H1 (cell line): ENCODE results near the gene CYP4A22. TPM values are rescaled to one million over a fixed set of nuclear protein-coding genes. Genes with fewer than 3 reads are reported as not detected.

Experiments
- CTCF ChIA-PET: fragments of 300-600 bp; sonication (Branson Sonifier 250); formaldehyde crosslinking; loops from one replicate; lab custom pipeline; 2021; ENCODE audit not compliant: partially characterized antibody; lab: Charles Lee
- POLR2A ChIA-PET: fragments of 300-600 bp; sonication (Branson Sonifier 250); formaldehyde crosslinking; loops from one replicate; lab custom pipeline; 2021; ENCODE audit warnings: inconsistent platforms; ENCODE audit not compliant: partially characterized antibody; lab: Charles Lee
- DNase-seq, 2 experiments: peaks; one replicate each; pipeline versions ENCODE4 v3.0.0 to v3.0.0-alpha.2; 2010 to 2022; ENCODE audit warnings: low spot score in 2 of 2, low read depth in 1 of 2, mixed read lengths in 1 of 2
- FAIRE-seq: peaks from 2 replicates; lab custom pipeline; 2011; peaks lifted over from hg19 to GRCh38; lab: Jason Lieb, UNC
- H2AFZ ChIP-seq: 2 replicates; pipeline ENCODE4 v1.8.1; 2012; ENCODE audit warnings: low read length, inconsistent platforms
- H2AK5ac ChIP-seq: 2 replicates; pipeline ENCODE4 v1.6.1; 2013; ENCODE audit warnings: low read depth, low read length
- H2BK120ac ChIP-seq: replicated peaks from 2 replicates; pipeline ENCODE3; 2013; ENCODE audit warnings: low read depth, low read length, inconsistent platforms
- H2BK12ac ChIP-seq: 2 replicates; pipeline ENCODE4 v1.6.1; 2013; ENCODE audit warnings: low read depth, low read length
- H2BK15ac ChIP-seq: 2 replicates; pipeline ENCODE4 v1.6.1; 2013; ENCODE audit warnings: low read length
- H2BK20ac ChIP-seq: 2 replicates; pipeline ENCODE4 v1.6.1; 2013; ENCODE audit warnings: low read length
- H2BK5ac ChIP-seq: 2 replicates; pipeline ENCODE4 v1.6.1; 2013; ENCODE audit warnings: low read depth, low read length
- H3K14ac ChIP-seq: 2 replicates; pipeline ENCODE4 v1.6.1; 2013; ENCODE audit warnings: inconsistent platforms; ENCODE audit not compliant: insufficient read length
- H3K18ac ChIP-seq: 2 replicates; pipeline ENCODE4 v1.6.1; 2013; ENCODE audit warnings: low read length; ENCODE audit errors: extremely low read depth
- H3K23ac ChIP-seq: 2 replicates; pipeline ENCODE4 v1.6.1; 2013; ENCODE audit warnings: inconsistent platforms; ENCODE audit not compliant: insufficient read length
- H3K23me2 ChIP-seq: 2 replicates; pipeline ENCODE4 v1.6.1; 2013; ENCODE audit warnings: low read depth, low read length
- H3K27ac ChIP-seq: 2 replicates; pipeline ENCODE4 v1.6.1; 2011; ENCODE audit warnings: low read depth, low read length, inconsistent platforms
- H3K27me3 ChIP-seq, 4 experiments: replicated peaks in 1 of 4; 1 replicate in 1 of 4; 2 replicates in 3 of 4; pipeline versions ENCODE4 v1.6.1 to v1.8.1; 2011 to 2013; ENCODE audit warnings: low read length in 3 of 4, mild to moderate bottlenecking in 3 of 4, inconsistent platforms in 2 of 4, mixed read lengths in 2 of 4, moderate library complexity in 1 of 4; ENCODE audit not compliant: control insufficient read depth in 3 of 4, insufficient read depth in 3 of 4; ENCODE audit errors: extremely low read depth in 1 of 4
- H3K36me3 ChIP-seq, 4 experiments: 2 replicates each; pipeline versions ENCODE4 v1.6.1 to v1.8.1; 2011 to 2013; ENCODE audit warnings: mild to moderate bottlenecking in 4 of 4, low read length in 3 of 4, moderate library complexity in 2 of 4, control low read depth in 1 of 4, inconsistent platforms in 1 of 4; ENCODE audit not compliant: insufficient read depth in 4 of 4, control insufficient read depth in 2 of 4
- H3K4ac ChIP-seq: replicated peaks from 2 replicates; pipeline ENCODE3; 2013; ENCODE audit warnings: low read length, low read depth, mixed read lengths, inconsistent platforms; ENCODE audit not compliant: insufficient read length
- H3K4me1 ChIP-seq, 4 experiments: replicated peaks in 1 of 4; 1 replicate in 1 of 4; 2 replicates in 3 of 4; pipeline versions ENCODE4 v1.6.1 to v1.8.1; 2011 to 2013; ENCODE audit warnings: low read length in 3 of 4, inconsistent platforms in 2 of 4, mixed read lengths in 1 of 4; ENCODE audit not compliant: insufficient read depth in 4 of 4, control insufficient read depth in 3 of 4
- H3K4me2 ChIP-seq, 2 experiments: 2 replicates each; pipeline versions ENCODE4 v1.6.1 to v1.8.1; 2011 to 2013; ENCODE audit warnings: low read depth in 2 of 2, low read length in 2 of 2, control low read depth in 1 of 2, inconsistent platforms in 1 of 2, mild to moderate bottlenecking in 1 of 2; ENCODE audit not compliant: insufficient read depth in 1 of 2
- H3K4me3 ChIP-seq, 4 experiments: fragments of 200-600, 300-600 bp in 1 of 4; sonication (generic), shearing (Covaris generic), sonication (Bioruptor Twin) in 1 of 4; 2 replicates each; pipeline versions ENCODE4 v1.5.1 to v1.8.1; 2011 to 2016; ENCODE audit warnings: low read length in 4 of 4, low read depth in 3 of 4, control low read depth in 2 of 4, inconsistent platforms in 2 of 4, mild to moderate bottlenecking in 2 of 4, mixed read lengths in 1 of 4, moderate library complexity in 1 of 4; ENCODE audit not compliant: insufficient read depth in 2 of 4; ENCODE audit errors: extremely low read depth in 1 of 4
- H3K56ac ChIP-seq: replicated peaks from 2 replicates; pipeline ENCODE3; 2013; ENCODE audit warnings: low read depth, mild to moderate bottlenecking, mixed read lengths, low read length, inconsistent platforms; ENCODE audit not compliant: insufficient read length
- H3K79me1 ChIP-seq: 2 replicates; pipeline ENCODE4 v1.6.1; 2013; ENCODE audit warnings: low read depth, low read length, control low read depth
- H3K79me2 ChIP-seq, 2 experiments: 2 replicates each; pipeline versions ENCODE4 v1.6.1 to v1.8.1; 2012 to 2013; ENCODE audit warnings: low read length in 2 of 2, mild to moderate bottlenecking in 2 of 2, inconsistent platforms in 1 of 2; ENCODE audit not compliant: insufficient read depth in 2 of 2, control insufficient read depth in 1 of 2
- H3K9ac ChIP-seq, 4 experiments: replicated peaks in 1 of 4; 1 replicate in 1 of 4; 2 replicates in 3 of 4; pipeline versions ENCODE4 v1.6.1 to v1.8.1; 2011 to 2013; ENCODE audit warnings: low read depth in 3 of 4, low read length in 3 of 4, control low read depth in 2 of 4, mild to moderate bottlenecking in 2 of 4, moderate library complexity in 2 of 4, inconsistent platforms in 1 of 4; ENCODE audit errors: extremely low read depth in 1 of 4
- H3K9me3 ChIP-seq, 2 experiments: 2 replicates each; pipeline versions ENCODE4 v1.6.1 to v1.8.1; 2012 to 2013; ENCODE audit warnings: mild to moderate bottlenecking in 2 of 2, moderate library complexity in 2 of 2, control low read depth in 1 of 2, inconsistent platforms in 1 of 2, low read depth in 1 of 2, low read length in 1 of 2, mixed read lengths in 1 of 2; ENCODE audit not compliant: insufficient read depth in 2 of 2
- H4K20me1 ChIP-seq, 2 experiments: replicated peaks in 1 of 2; 2 replicates each; pipeline versions ENCODE3 to v1.8.1; 2011 to 2013; ENCODE audit warnings: inconsistent platforms in 2 of 2, low read length in 2 of 2, mild to moderate bottlenecking in 1 of 2; ENCODE audit not compliant: insufficient read depth in 2 of 2, control insufficient read depth in 1 of 2
- H4K5ac ChIP-seq: 2 replicates; pipeline ENCODE4 v1.6.1; 2013; ENCODE audit warnings: low read length, low read depth, mixed read lengths, inconsistent platforms; ENCODE audit not compliant: insufficient read length
- H4K8ac ChIP-seq: 2 replicates; pipeline ENCODE4 v1.8.0; 2013; ENCODE audit warnings: mild to moderate bottlenecking, moderate library complexity, low read length, inconsistent platforms; ENCODE audit not compliant: insufficient read depth; ENCODE audit errors: extremely low read depth
- H4K91ac ChIP-seq: replicated peaks from 2 replicates; pipeline ENCODE3; 2013; ENCODE audit warnings: low read length, mixed read lengths, inconsistent platforms; ENCODE audit not compliant: insufficient read length
- BACH1 ChIP-seq: IDR thresholded peaks from 2 replicates; pipeline ENCODE4 v1.6.1; 2012; ENCODE audit warnings: low read length, improper control_type of control experiment
- CBX8 ChIP-seq: fragments of 300-800, 300-1000 bp; sonication (generic); IDR thresholded peaks from 2 replicates; pipeline ENCODE4 v1.7.1; 2016; ENCODE audit warnings: low read depth, low read length, borderline replicate concordance
- polyA plus RNA-seq, 7 experiments: library from polyadenylated mRNA; depleted of rRNA in 3 of 7; stranded (reverse) in 5 of 7; unstranded in 2 of 7; fragments of >200 nt in 5 of 7; fragments of 200-250 nt in 2 of 7; gene quantifications; 1 replicate in 5 of 7; 2 replicates in 1 of 7; 4 replicates in 1 of 7; pipeline versions ENCODE4 v1.2.1 to v1.2.3, GENCODE V29; 2011 to 2013; ENCODE audit warnings: missing spikeins in 2 of 7, mixed read lengths in 2 of 7
- total RNA-seq: library from RNA; stranded (reverse); fragmentation: NEBNext Ultra II Directional; extraction: Animal tissue kit (Norgen Biotek cat#: 25700); gene quantifications from 2 replicates; pipeline ENCODE4 v1.2.1, GENCODE V29; 2021
- TF ChIP-seq, protein P1 (sequence below): IDR thresholded peaks from 2 replicates; pipeline ENCODE4 v1.6.1; 2012; ENCODE audit warnings: inconsistent platforms

Gene CYP4A22
- total and polyA plus RNA-seq, 2 of the 8 experiments (the other 6 are each of a cell fraction or from before 2014, with no cell fraction given) = not detected

- Histone ChIP-seq H3K9me3 (no peaks in the 10 kb centered on the region), H3K27ac (no peak overlapping the region), H2AFZ (no peak overlapping the region), H4K91ac (no peak overlapping the region), H3K23me2 (no peaks in the 10 kb centered on the region; the same call in 1 of the 2 replicates), H4K8ac (no peak overlapping the region), H2BK15ac (no peak overlapping the region), H2AK5ac (no peak overlapping the region), H3K36me3 (no peaks in the 10 kb centered on the region), H3K4me2 (no peak overlapping the region), H2BK120ac (no peak overlapping the region), H3K56ac (no peak overlapping the region), H2BK5ac (no peak overlapping the region), H4K5ac (no peak overlapping the region), H3K23ac (no peak overlapping the region), H3K4me1 (peaks cover 5 to 22% (median 12%) of the 10 kb centered on the region in 4 experiments), H2BK12ac (no peak overlapping the region), H3K79me2 (no peaks in the 10 kb centered on the region), H2BK20ac (no peak overlapping the region), H3K14ac (no peak overlapping the region), H3K9ac (no peak overlapping the region), H3K27me3 (peaks cover 0 to 22% (median 15%) of the 10 kb centered on the region in 4 experiments; a peak in 3 of 7 replicates), H3K79me1 (no peaks in the 10 kb centered on the region), H3K4me3 (no peak overlapping the region), H3K18ac (no peak overlapping the region), H4K20me1 (no peaks in the 10 kb centered on the region), H3K4ac (no peak overlapping the region)
- DNase-seq (no peak), FAIRE-seq (no peak)
- CTCF ChIA-PET = interaction anchor here (0.9 to 14.2 kb wide), 13 partner anchors 12 to 70 kb away, joined by 3 to 207 read pairs (median 20); no protein-coding TSS in a partner anchor
- POLR2A ChIA-PET = interaction anchor here (0.8 to 2.6 kb wide), 5 partner anchors 11 to 18 kb away, joined by 3 to 10 read pairs (median 3); no protein-coding TSS in a partner anchor
- TF ChIP-seq CBX8 = no peak
- TF ChIP-seq, protein P1, sequence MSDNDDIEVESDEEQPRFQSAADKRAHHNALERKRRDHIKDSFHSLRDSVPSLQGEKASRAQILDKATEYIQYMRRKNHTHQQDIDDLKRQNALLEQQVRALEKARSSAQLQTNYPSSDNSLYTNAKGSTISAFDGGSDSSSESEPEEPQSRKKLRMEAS = no peak
- no peak for TF ChIP-seq BACH1
These were observed 57.1 kb downstream of the CYP4A22 start for GRCh38 chr1:47194311-47194710.
